ENCODE measurements around the gene SEC31A.
"Not testable (repeated sequence)": the region's sequence is repeated elsewhere in the genome, so short reads cannot be mapped to it uniquely, and the experiment has no call there.

SEC31A gene

GRCh38 chr4:82868572-82868971 lies 22.4 kb downstream of the SEC31A start:
- Histone ChIP-seq H3K36me3 (ENCODE audit: insufficient read depth, insufficient read length, low read length) (peaks cover 80% of the 10 kb centered on the region), H3K4me3 (ENCODE audit: insufficient read length, low read depth) (no peak overlapping the region), H3K9ac (ENCODE audit: insufficient read length, low read depth) (no peak overlapping the region), H3K9me3 (ENCODE audit: insufficient read depth, low read length) (no peaks in the 10 kb centered on the region), H3K4me1 (ENCODE audit: insufficient read depth, insufficient read length) (no peaks in the 10 kb centered on the region), H3K27me3 (ENCODE audit: insufficient read depth, insufficient read length) (no peaks in the 10 kb centered on the region)
- TF ChIP-seq SUZ12 (IDR thresholded peaks at IDR 0.05; ENCODE audit: extremely low read depth, insufficient read depth, insufficient read length) (no peak), YY1 (IDR thresholded peaks at IDR 0.05; ENCODE audit: insufficient read depth, insufficient read length) (no peak), ZNF274 (IDR thresholded peaks at IDR 0.05; ENCODE audit: low read depth, low read length) (no peak)
- no peak for DNase-seq (ENCODE audit: low read depth, low spot score)

GRCh38 chr4:82866706-82867385 lies 24.1 kb downstream of the SEC31A start:
- H3K36me3 ChIP-seq (ENCODE audit: insufficient read depth, insufficient read length, low read length), result peaks cover 82% of the 10 kb centered on the region
- no peak overlapping the region for H3K4me3 ChIP-seq (ENCODE audit: insufficient read length, low read depth)
- no peaks in the 10 kb centered on the region for H3K27me3 ChIP-seq (ENCODE audit: insufficient read depth, insufficient read length)
- TF ChIP-seq YY1 (IDR thresholded peaks at IDR 0.05; ENCODE audit: insufficient read depth, insufficient read length) (no peak), SUZ12 (IDR thresholded peaks at IDR 0.05; ENCODE audit: extremely low read depth, insufficient read depth, insufficient read length) (no peak), ZNF274 (IDR thresholded peaks at IDR 0.05; ENCODE audit: low read depth, low read length) (no peak)
- H3K4me1 ChIP-seq (ENCODE audit: insufficient read depth, insufficient read length), result no peaks in the 10 kb centered on the region
- no peak for DNase-seq (ENCODE audit: low read depth, low spot score)
- no peak overlapping the region for H3K9ac ChIP-seq (ENCODE audit: insufficient read length, low read depth)
- H3K9me3 ChIP-seq (ENCODE audit: insufficient read depth, low read length), result no peaks in the 10 kb centered on the region

DNA sequence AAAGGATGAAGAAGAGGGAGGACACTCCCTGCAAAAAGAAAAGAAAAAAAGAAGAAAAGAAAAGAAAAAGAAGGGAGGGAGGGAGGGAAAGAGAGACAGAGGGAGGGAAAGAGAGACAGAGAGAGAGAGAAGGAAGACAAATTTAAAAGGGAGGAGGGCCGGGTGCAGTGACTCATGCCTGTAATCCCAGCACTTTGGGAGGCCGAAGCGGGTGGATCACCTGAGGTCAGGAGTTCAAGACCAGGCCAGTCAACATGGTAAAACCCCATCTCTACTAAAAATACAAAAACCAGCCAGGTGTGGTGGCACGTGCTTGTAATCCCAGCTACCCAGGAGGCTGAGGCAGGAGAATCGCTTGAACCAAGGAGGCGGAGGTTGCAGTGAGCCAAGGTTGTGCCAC lies 24.9 kb downstream of the SEC31A start:
- not testable (repeated sequence) for H3K4me3 ChIP-seq (ENCODE audit: insufficient read length, low read depth); H3K9ac ChIP-seq (ENCODE audit: insufficient read length, low read depth); H3K9me3 ChIP-seq (ENCODE audit: insufficient read depth, low read length); H3K27me3 ChIP-seq (ENCODE audit: insufficient read depth, insufficient read length); DNase-seq (ENCODE audit: low read depth, low spot score); H3K4me1 ChIP-seq (ENCODE audit: insufficient read depth, insufficient read length)
- peaks cover 81% of the 10 kb centered on the region for H3K36me3 ChIP-seq (ENCODE audit: insufficient read depth, insufficient read length, low read length)

GRCh38 chr4:82865592-82865991 lies 25.4 kb downstream of the SEC31A start:
- TF ChIP-seq YY1 (IDR thresholded peaks at IDR 0.05; ENCODE audit: insufficient read depth, insufficient read length) (no peak), ZNF274 (IDR thresholded peaks at IDR 0.05; ENCODE audit: low read depth, low read length) (no peak), SUZ12 (IDR thresholded peaks at IDR 0.05; ENCODE audit: extremely low read depth, insufficient read depth, insufficient read length) (no peak)
- DNase-seq (ENCODE audit: low read depth, low spot score), result no peak
- H3K9me3 ChIP-seq (ENCODE audit: insufficient read depth, low read length), result no peaks in the 10 kb centered on the region
- no peak overlapping the region for H3K9ac ChIP-seq (ENCODE audit: insufficient read length, low read depth)
- no peak overlapping the region for H3K4me3 ChIP-seq (ENCODE audit: insufficient read length, low read depth)
- peaks cover 79% of the 10 kb centered on the region for H3K36me3 ChIP-seq (ENCODE audit: insufficient read depth, insufficient read length, low read length)
- no peaks in the 10 kb centered on the region for H3K27me3 ChIP-seq (ENCODE audit: insufficient read depth, insufficient read length)
- no peaks in the 10 kb centered on the region for H3K4me1 ChIP-seq (ENCODE audit: insufficient read depth, insufficient read length)

DNA sequence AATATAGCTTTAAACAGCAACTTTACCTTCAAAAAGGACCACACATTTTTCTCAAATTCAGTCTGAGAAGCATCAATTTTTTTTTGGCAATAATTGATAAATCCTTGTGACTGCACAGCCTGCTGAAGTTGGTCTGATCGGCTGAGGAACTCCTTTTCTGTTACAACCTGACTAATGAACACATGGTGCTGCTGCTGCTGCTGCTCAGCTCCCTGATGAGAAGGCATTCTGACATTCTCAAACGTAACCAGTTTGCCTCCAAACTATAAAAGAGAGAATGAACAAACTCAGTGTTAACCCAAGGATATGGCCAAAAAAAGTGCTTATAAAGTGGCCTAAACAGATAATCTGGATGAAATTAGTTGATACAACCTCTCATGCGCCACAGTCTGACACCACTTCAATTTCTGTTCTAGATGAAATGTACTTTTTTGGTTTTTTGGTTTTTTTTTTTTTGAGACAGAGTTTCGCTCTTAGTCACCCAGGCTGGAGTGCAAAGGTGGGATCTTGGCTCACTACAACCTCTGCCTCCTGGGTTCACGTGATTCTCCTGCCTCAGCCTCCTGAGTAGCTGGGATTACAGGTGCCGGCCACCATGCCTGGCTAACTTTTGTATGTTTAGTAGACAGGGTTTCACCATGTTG lies 26.5 kb downstream of the SEC31A start:
- H3K4me3 ChIP-seq (ENCODE audit: insufficient read length, low read depth), result no peak overlapping the region
- H3K4me1 ChIP-seq (ENCODE audit: insufficient read depth, insufficient read length), result no peaks in the 10 kb centered on the region
- no peak overlapping the region for H3K9ac ChIP-seq (ENCODE audit: insufficient read length, low read depth)
- H3K9me3 ChIP-seq (ENCODE audit: insufficient read depth, low read length), result no peaks in the 10 kb centered on the region
- H3K36me3 ChIP-seq (ENCODE audit: insufficient read depth, insufficient read length, low read length), result peaks cover 72% of the 10 kb centered on the region
- no peak for DNase-seq (ENCODE audit: low read depth, low spot score)
- no peaks in the 10 kb centered on the region for H3K27me3 ChIP-seq (ENCODE audit: insufficient read depth, insufficient read length)
- TF ChIP-seq SUZ12 (IDR thresholded peaks at IDR 0.05; ENCODE audit: extremely low read depth, insufficient read depth, insufficient read length) (no peak), YY1 (IDR thresholded peaks at IDR 0.05; ENCODE audit: insufficient read depth, insufficient read length) (no peak), ZNF274 (IDR thresholded peaks at IDR 0.05; ENCODE audit: low read depth, low read length) (no peak)

- Histone ChIP-seq H3K36me3 (ENCODE audit: insufficient read depth, insufficient read length, low read length) (peaks cover 69% of the 10 kb centered on the region), H3K27me3 (ENCODE audit: insufficient read depth, insufficient read length) (no peaks in the 10 kb centered on the region)
- no peak for TF ChIP-seq SUZ12 (IDR thresholded peaks at IDR 0.05; ENCODE audit: extremely low read depth, insufficient read depth, insufficient read length)
- no peak for TF ChIP-seq YY1 (IDR thresholded peaks at IDR 0.05; ENCODE audit: insufficient read depth, insufficient read length)
- no peak for TF ChIP-seq ZNF274 (IDR thresholded peaks at IDR 0.05; ENCODE audit: low read depth, low read length)
Observed at GRCh38 chr4:82861529-82861928, 29.4 kb downstream of the SEC31A start.

DNA sequence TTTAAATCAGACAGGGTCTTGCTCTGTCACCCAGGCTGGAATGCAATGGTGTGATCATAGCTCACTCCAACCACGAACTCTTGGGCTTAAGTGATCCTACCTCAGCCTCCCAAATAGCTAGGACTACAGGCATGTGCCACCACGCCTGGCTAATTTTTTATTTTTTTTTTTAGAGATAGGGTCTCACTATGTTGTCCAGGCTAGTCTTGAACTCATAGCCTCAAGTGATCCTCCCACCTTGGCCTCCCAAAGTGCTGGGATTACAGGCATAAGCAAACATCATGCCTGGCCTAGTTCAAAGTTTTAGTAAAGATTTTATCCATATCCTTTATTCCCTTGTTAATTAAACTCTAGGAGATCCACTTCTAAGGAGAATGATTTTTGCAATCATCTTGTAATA lies 30.5 kb downstream of the SEC31A start:
- H3K36me3 ChIP-seq (ENCODE audit: insufficient read depth, insufficient read length, low read length), result peaks cover 63% of the 10 kb centered on the region
- H3K9me3 ChIP-seq (ENCODE audit: insufficient read depth, low read length); H3K4me1 ChIP-seq (ENCODE audit: insufficient read depth, insufficient read length); H3K4me3 ChIP-seq (ENCODE audit: insufficient read length, low read depth); DNase-seq (ENCODE audit: low read depth, low spot score); H3K9ac ChIP-seq (ENCODE audit: insufficient read length, low read depth); H3K27me3 ChIP-seq (ENCODE audit: insufficient read depth, insufficient read length): not testable (repeated sequence)

More at GRCh38 chr4:82861529-82861928, 29.4 kb downstream of the SEC31A start:
- Histone ChIP-seq H3K9me3 (ENCODE audit: insufficient read depth, low read length) (no peaks in the 10 kb centered on the region), H3K4me1 (ENCODE audit: insufficient read depth, insufficient read length) (no peaks in the 10 kb centered on the region), H3K4me3 (ENCODE audit: insufficient read length, low read depth) (no peak overlapping the region), H3K9ac (ENCODE audit: insufficient read length, low read depth) (no peak overlapping the region)
- DNase-seq (ENCODE audit: low read depth, low spot score), result no peak

Measured in NT2/D1 (cell line).